GM23248 (cell line): ENCODE results near the gene NAV3. TPM values are rescaled to one million over a fixed set of nuclear protein-coding genes. Genes with fewer than 3 reads are reported as not detected.

Experiments
- DNase-seq: peaks from one replicate; pipeline ENCODE4 v3.0.0-alpha.2; 2015
- H2AFZ ChIP-seq: fragments of 200-600 bp; sonication (generic); 2 replicates; pipeline ENCODE4 v1.6.1; 2016; ENCODE audit warnings: antibody characterized with exemption
- H3F3A ChIP-seq: fragments of 200-600 bp; sonication (generic); 2 replicates; pipeline ENCODE4 v1.6.1; 2016; ENCODE audit warnings: mild to moderate bottlenecking, antibody characterized with exemption, mixed run types; ENCODE audit not compliant: insufficient read depth
- H3K27ac ChIP-seq: fragments of 200-600 bp; sonication (generic); 2 replicates; pipeline ENCODE4 v1.5.1; 2016; ENCODE audit warnings: mild to moderate bottlenecking
- H3K27me3 ChIP-seq: fragments of 200-600 bp; sonication (generic); replicated peaks from 2 replicates; pipeline ENCODE4 v1.6.1; 2016; ENCODE audit warnings: mild to moderate bottlenecking; ENCODE audit not compliant: insufficient read depth
- H3K36me3 ChIP-seq: fragments of 200-600 bp; sonication (generic); 2 replicates; pipeline ENCODE4 v1.6.1; 2016; ENCODE audit warnings: low read depth, mild to moderate bottlenecking
- H3K4me1 ChIP-seq: fragments of 200-600 bp; sonication (generic); 2 replicates; pipeline ENCODE4 v1.6.1; 2016; ENCODE audit warnings: mild to moderate bottlenecking; ENCODE audit not compliant: insufficient read depth
- H3K4me2 ChIP-seq: fragments of 200-600 bp; sonication (generic); one replicate; pipeline ENCODE4 v1.6.1; 2016; ENCODE audit warnings: mild to moderate bottlenecking; ENCODE audit not compliant: unreplicated experiment
- H3K4me3 ChIP-seq: fragments of 200-600 bp; sonication (generic); 2 replicates; pipeline ENCODE4 v1.5.1; 2016; ENCODE audit warnings: mild to moderate bottlenecking
- H3K79me2 ChIP-seq: fragments of 200-600 bp; sonication (generic); 2 replicates; pipeline ENCODE4 v1.6.1; 2016; ENCODE audit warnings: mild to moderate bottlenecking; ENCODE audit not compliant: insufficient read depth
- H3K9ac ChIP-seq: fragments of 200-600 bp; sonication (generic); 2 replicates; pipeline ENCODE4 v1.6.1; 2016; ENCODE audit warnings: mild to moderate bottlenecking
- H3K9me2 ChIP-seq: fragments of 200-600 bp; sonication (generic); 2 replicates; pipeline ENCODE4 v1.6.1; 2016; ENCODE audit warnings: mixed run types, mild to moderate bottlenecking, moderate library complexity; ENCODE audit not compliant: insufficient read depth
- H3K9me3 ChIP-seq: fragments of 200-600 bp; sonication (generic); one replicate; pipeline ENCODE4 v1.6.1; 2017; ENCODE audit warnings: low read depth
- H4K20me1 ChIP-seq: fragments of 200-600 bp; sonication (generic); 2 replicates; pipeline ENCODE4 v1.6.0; 2016; ENCODE audit not compliant: insufficient read depth
- EZH2 ChIP-seq: fragments of 200-600 bp; sonication (generic); IDR thresholded peaks from 2 replicates; pipeline ENCODE4 v1.6.1; 2018; ENCODE audit warnings: antibody characterized with exemption, mild to moderate bottlenecking; ENCODE audit not compliant: insufficient read depth, poor library complexity, severe bottlenecking
- EZH2phosphoT487 ChIP-seq: fragments of 200-600 bp; sonication (generic); IDR thresholded peaks from 2 replicates; pipeline ENCODE4 v1.6.1; 2018; ENCODE audit warnings: antibody characterized with exemption, moderate library complexity, mild to moderate bottlenecking, low read depth; ENCODE audit not compliant: insufficient read depth
- WGBS, 2 experiments: methylation state at CpG; one replicate each; pipeline ENCODE4 v1.1.6; 2015 to 2017; ENCODE audit warnings: low lambda C conversion rate in 2 of 2, low coverage in 1 of 2; ENCODE audit errors: missing lambda C conversion rate in 2 of 2; 5-methylcytosine and 5-hydroxymethylcytosine counted together
- in situ Hi-C: fragments of 300-500 bp; cut with MboI; formaldehyde crosslinking; loops from 2 replicates; pipeline ENCODE4 v1.15.0; 2020
- polyA plus RNA-seq: library from polyadenylated mRNA; unstranded; fragments of >200 nt; fragmentation: Nextera tagmentation; extraction: Ambion mirVana; gene quantifications from 2 replicates; pipeline ENCODE4 v1.2.1, GENCODE V29; 2016
- total RNA-seq: library from RNA; depleted of rRNA; stranded (reverse); fragments of >200 nt; shearing (Covaris generic); gene quantifications from 2 replicates; pipeline ENCODE4 v1.2.3, GENCODE V29; 2014

NAV3 gene
- total and polyA plus RNA-seq, 2 experiments from 2014 or later = 24.2 to 69.9 TPM

DNA sequence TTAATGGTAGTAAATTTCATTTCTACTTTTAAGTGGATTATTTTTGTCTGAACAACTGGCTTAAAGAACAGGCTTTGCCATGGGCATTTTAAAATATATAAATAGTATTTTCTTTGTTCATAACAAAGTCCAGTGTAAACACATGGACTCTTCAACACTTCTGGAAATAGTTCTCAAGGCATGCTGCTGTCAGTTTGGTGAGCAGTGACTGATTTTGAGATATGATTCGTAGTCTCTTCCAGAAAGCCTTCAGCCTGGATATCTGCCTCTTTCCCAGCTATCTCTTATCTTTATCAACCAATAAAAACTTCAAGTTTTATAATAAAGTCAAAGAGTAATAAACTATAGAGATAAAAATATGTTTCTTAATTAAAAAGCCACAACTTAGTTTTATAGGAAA is 110.7 kb downstream of the NAV3 start:
- Histone ChIP-seq H3F3A (peaks cover 55% of the 10 kb centered on the region), H3K27ac (peak overlapping the region; percentile 88), H3K27me3 (no peaks in the 10 kb centered on the region), H3K4me1 (peaks cover 45% of the 10 kb centered on the region), H3K9me2 (no peaks in the 10 kb centered on the region), H4K20me1 (no peaks in the 10 kb centered on the region), H3K36me3 (peaks cover 7% of the 10 kb centered on the region; the same call in 1 of the 2 replicates), H3K9me3 (no peaks in the 10 kb centered on the region), H3K9ac (peak overlapping the region; percentile 77), H3K79me2 (peaks cover 52% of the 10 kb centered on the region), H2AFZ (peak overlapping the region; percentile 61; the same call in 1 of the 2 replicates), H3K4me3 (peak overlapping the region; percentile 83), H3K4me2 (peak overlapping the region; percentile 97)
- in situ Hi-C loops = no loop called here
- WGBS, 2 experiments = 0 to 2% methylated on average over 1 of the region's 1 CpG
- DNase-seq = peak; percentile 21
- TF ChIP-seq EZH2phosphoT487 = no peak
- no peak for TF ChIP-seq EZH2

DNA sequence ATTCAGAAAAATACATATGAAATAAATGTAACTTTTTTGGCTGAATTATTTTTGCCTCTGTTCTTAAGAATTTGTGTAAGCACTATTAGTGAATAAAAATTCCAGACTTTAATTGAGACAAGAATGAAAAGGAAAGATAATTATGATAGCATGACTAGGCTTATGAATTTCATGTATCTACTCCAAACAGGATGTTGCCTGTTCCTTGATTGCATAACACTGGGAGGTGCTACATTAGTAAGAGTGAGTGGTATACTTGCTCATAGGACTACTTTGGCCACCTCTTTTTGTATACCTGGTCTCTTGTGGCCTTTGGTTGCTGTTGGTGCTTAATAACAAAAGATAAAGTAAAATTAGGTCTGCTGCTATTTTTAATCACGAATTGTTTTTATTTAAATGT is 112.8 kb downstream of the NAV3 start:
- Histone ChIP-seq H3K79me2 (peaks cover 62% of the 10 kb centered on the region), H3K9me2 (no peaks in the 10 kb centered on the region), H3F3A (peaks cover 76% of the 10 kb centered on the region), H3K9me3 (no peaks in the 10 kb centered on the region), H3K27ac (peak overlapping the region; percentile 88), H2AFZ (no peak overlapping the region), H3K27me3 (no peaks in the 10 kb centered on the region), H3K4me1 (peaks cover 62% of the 10 kb centered on the region), H3K9ac (peak overlapping the region; percentile 50), H4K20me1 (no peaks in the 10 kb centered on the region), H3K4me3 (peak overlapping the region; percentile 83), H3K4me2 (peak overlapping the region; percentile 97), H3K36me3 (peaks cover 12% of the 10 kb centered on the region)
- WGBS, 2 experiments = 35 to 42% methylated on average over 1 of the region's 1 CpG
- peak; percentile 88 for DNase-seq
- TF ChIP-seq EZH2phosphoT487 = no peak
- no peak for TF ChIP-seq EZH2
- in situ Hi-C loops = no loop called here

DNA sequence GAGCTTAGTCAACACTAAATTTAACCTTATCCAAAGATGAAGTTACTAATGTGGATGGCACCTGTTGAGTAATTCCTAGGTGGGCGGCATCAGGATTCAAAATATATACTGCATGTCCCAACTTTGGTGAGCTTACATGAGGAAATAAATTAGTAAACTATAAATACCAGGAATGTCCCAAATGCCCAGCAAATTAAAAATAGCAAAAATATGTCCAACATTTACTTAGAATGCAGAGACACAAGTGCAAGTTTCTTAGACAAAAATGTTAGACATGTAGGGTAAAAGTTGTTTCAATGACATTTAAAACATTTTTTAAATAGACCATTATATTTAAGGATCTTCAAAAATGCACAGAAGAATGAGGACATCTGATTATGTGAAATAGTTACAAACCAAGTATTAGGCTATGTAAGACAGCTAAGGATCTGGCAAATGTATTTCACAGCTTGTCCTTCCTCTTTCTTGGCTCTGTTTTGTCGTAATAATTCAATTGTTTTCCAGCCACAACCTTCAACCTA is 115.9 kb downstream of the NAV3 start:
- Histone ChIP-seq H3K9ac (no peak overlapping the region), H3K27me3 (no peaks in the 10 kb centered on the region), H3K9me3 (no peaks in the 10 kb centered on the region), H2AFZ (no peak overlapping the region), H3K36me3 (peaks cover 30% of the 10 kb centered on the region), H3K4me2 (peak overlapping the region; percentile 75), H4K20me1 (no peaks in the 10 kb centered on the region), H3K27ac (peak overlapping the region; percentile 43), H3K4me3 (peak overlapping the region; percentile 47), H3K9me2 (no peaks in the 10 kb centered on the region), H3F3A (peaks cover 51% of the 10 kb centered on the region), H3K4me1 (peaks cover 54% of the 10 kb centered on the region), H3K79me2 (peaks cover 83% of the 10 kb centered on the region)
- TF ChIP-seq EZH2 = no peak
- no peak for TF ChIP-seq EZH2phosphoT487
- in situ Hi-C loops = no loop called here
- DNase-seq = peak; percentile 58
- WGBS, 2 experiments = 46 to 63% methylated on average over 2 of the region's 2 CpGs

DNA sequence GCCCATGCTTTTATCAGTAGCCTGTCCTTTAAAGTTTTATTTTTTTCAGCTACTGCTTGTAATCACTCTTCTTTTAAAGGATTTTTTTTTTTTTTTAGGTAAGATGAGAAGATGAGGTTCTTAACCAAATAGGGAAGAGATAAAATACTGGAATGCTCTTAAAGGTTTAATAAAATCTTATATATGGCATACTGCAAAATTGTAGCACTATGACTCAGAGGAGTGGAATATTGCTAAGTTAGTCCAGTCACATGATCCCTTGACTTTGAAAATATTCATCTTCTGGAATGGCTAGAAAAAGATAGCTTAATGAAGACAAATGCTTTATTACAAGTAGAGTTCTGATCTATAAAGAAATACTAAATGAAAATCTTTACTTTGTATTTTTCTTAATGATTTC is 116.6 kb downstream of the NAV3 start:
- Histone ChIP-seq H3K4me1 (peaks cover 51% of the 10 kb centered on the region), H3K36me3 (peaks cover 30% of the 10 kb centered on the region), H3F3A (peaks cover 46% of the 10 kb centered on the region), H3K9ac (no peak overlapping the region), H3K27me3 (no peaks in the 10 kb centered on the region), H4K20me1 (no peaks in the 10 kb centered on the region), H3K4me2 (peak overlapping the region; percentile 75), H3K79me2 (peaks cover 83% of the 10 kb centered on the region), H3K9me2 (no peaks in the 10 kb centered on the region), H3K4me3 (peak overlapping the region; percentile 47), H3K27ac (peak overlapping the region; percentile 43), H3K9me3 (no peaks in the 10 kb centered on the region), H2AFZ (no peak overlapping the region)
- peak; percentile 72 for DNase-seq
- in situ Hi-C loops = no loop called here
- TF ChIP-seq EZH2 (no peak), EZH2phosphoT487 (no peak)

DNA sequence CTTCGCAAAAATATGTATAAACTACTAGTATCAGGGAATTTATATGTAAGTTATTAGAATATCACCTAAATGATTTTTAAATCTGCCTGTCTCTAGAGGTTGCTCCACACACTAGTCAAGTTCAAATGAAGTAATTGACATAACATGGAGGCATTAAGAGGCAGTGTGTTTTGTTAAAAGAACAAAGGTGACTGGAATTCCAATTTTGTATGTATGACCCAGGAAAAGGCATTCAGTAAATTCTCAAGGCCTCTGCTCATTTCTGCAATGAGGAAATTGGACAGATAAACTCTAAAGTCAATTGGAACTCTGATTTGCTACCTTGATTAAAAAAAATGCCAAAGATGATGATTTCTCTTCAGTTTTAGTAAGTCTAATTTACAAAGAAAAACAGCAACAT is 117.1 kb downstream of the NAV3 start:
- H3K27me3 ChIP-seq = no peaks in the 10 kb centered on the region
- peaks cover 83% of the 10 kb centered on the region for H3K79me2 ChIP-seq
- no peaks in the 10 kb centered on the region for H3K9me2 ChIP-seq
- no peak for TF ChIP-seq EZH2
- no peak for TF ChIP-seq EZH2phosphoT487
- H3K4me3 ChIP-seq = peak overlapping the region; percentile 47
- H3K9ac ChIP-seq = no peak overlapping the region
- H3K9me3 ChIP-seq = no peaks in the 10 kb centered on the region
- H3F3A ChIP-seq = peaks cover 41% of the 10 kb centered on the region
- H2AFZ ChIP-seq = peak overlapping the region; percentile 21; the same call in 1 of the 2 replicates
- H3K4me1 ChIP-seq = peaks cover 47% of the 10 kb centered on the region
- peak overlapping the region; percentile 75 for H3K4me2 ChIP-seq
- peak; percentile 12 for DNase-seq
- WGBS, 2 experiments = 97 to 98% methylated on average over 1 of the region's 1 CpG
- H3K36me3 ChIP-seq = peaks cover 30% of the 10 kb centered on the region
- in situ Hi-C loops = no loop called here
- H3K27ac ChIP-seq = peak overlapping the region; percentile 43
- H4K20me1 ChIP-seq = no peaks in the 10 kb centered on the region
